CD8-positive, alpha-beta memory T cell (primary cell): ENCODE results near the gene ITGA7. TPM values are rescaled to one million over a fixed set of nuclear protein-coding genes. Genes with fewer than 3 reads are reported as not detected.
"Not testable (repeated sequence)": the region's sequence is repeated elsewhere in the genome, so short reads cannot be mapped to it uniquely, and the experiment has no call there.

ENCODE experiments used
- CTCF ChIA-PET: fragments of 350-600 bp; sonication (Branson Sonifier 250); formaldehyde crosslinking; loops from one replicate; lab custom pipeline; 2021; ENCODE audit warnings: antibody characterized with exemption; lab: Charles Lee
- POLR2A ChIA-PET: fragments of 350-600 bp; sonication (Branson Sonifier 250); formaldehyde crosslinking; loops from one replicate; lab custom pipeline; 2021; ENCODE audit warnings: antibody characterized with exemption; lab: Charles Lee
- DNase-seq, 5 donors: peaks; one replicate each; pipeline versions ENCODE4 v3.0.0 to v3.0.0-alpha.2; 2020 to 2022; ENCODE audit warnings: mixed read lengths in 1 of 5
- H3K27ac ChIP-seq: one replicate; pipeline ENCODE4 v1.7.0; 2013; ENCODE audit warnings: low read depth, mild to moderate bottlenecking, low read length, moderate library complexity
- H3K27me3 ChIP-seq: 2 replicates; pipeline ENCODE4 v1.7.0; 2013; ENCODE audit warnings: low read length, mild to moderate bottlenecking; ENCODE audit not compliant: insufficient read depth, poor library complexity, severe bottlenecking
- H3K36me3 ChIP-seq: 2 replicates; pipeline ENCODE4 v1.7.0; 2013; ENCODE audit warnings: mild to moderate bottlenecking, low read length, moderate library complexity; ENCODE audit not compliant: insufficient read depth
- H3K4me1 ChIP-seq: 2 replicates; pipeline ENCODE4 v1.7.0; 2013; ENCODE audit warnings: mild to moderate bottlenecking, low read length, moderate library complexity; ENCODE audit not compliant: insufficient read depth
- H3K4me3 ChIP-seq: 2 replicates; pipeline ENCODE4 v1.7.0; 2013; ENCODE audit warnings: mild to moderate bottlenecking, low read length
- H3K9me3 ChIP-seq: 2 replicates; pipeline ENCODE4 v1.7.0; 2013; ENCODE audit warnings: mild to moderate bottlenecking, low read length
- H3K27ac Mint-ChIP-seq, 8 donors: one replicate each; pipeline ENCODE4 v1.8.0; 2020 to 2021; ENCODE audit warnings: mixed read lengths in 8 of 8, mild to moderate bottlenecking in 6 of 8, inconsistent platforms in 3 of 8, moderate library complexity in 3 of 8
- H3K27me3 Mint-ChIP-seq, 2 donors: one replicate each; pipeline ENCODE4 v1.8.0; 2020 to 2021; ENCODE audit warnings: mixed read lengths in 2 of 2, mild to moderate bottlenecking in 1 of 2, moderate library complexity in 1 of 2
- H3K36me3 Mint-ChIP-seq, 3 donors: one replicate each; pipeline ENCODE4 v1.8.0; 2020 to 2021; ENCODE audit warnings: mixed read lengths in 3 of 3, inconsistent platforms in 1 of 3, mild to moderate bottlenecking in 1 of 3
- H3K4me1 Mint-ChIP-seq, 3 donors: one replicate each; pipeline ENCODE4 v1.8.0; 2020 to 2021; ENCODE audit warnings: mixed read lengths in 3 of 3, inconsistent platforms in 1 of 3, mild to moderate bottlenecking in 1 of 3
- H3K4me3 Mint-ChIP-seq, 7 donors: one replicate each; pipeline ENCODE4 v1.8.0; 2020 to 2021; ENCODE audit warnings: mixed read lengths in 7 of 7, mild to moderate bottlenecking in 6 of 7, moderate library complexity in 4 of 7, inconsistent platforms in 2 of 7
- H3K9me3 Mint-ChIP-seq, 5 donors: one replicate each; pipeline ENCODE4 v1.8.0; 2020 to 2022; ENCODE audit warnings: mixed read lengths in 5 of 5, mild to moderate bottlenecking in 3 of 5, moderate library complexity in 2 of 5, inconsistent platforms in 1 of 5
- polyA plus RNA-seq: library from polyadenylated mRNA; unstranded; fragments of 300-500 nt; fragmentation: Illumina TruSeq; gene quantifications from one replicate; pipeline ENCODE4 v1.2.3, GENCODE V29; 2021
- total RNA-seq, 2 experiments: library from RNA; stranded (reverse); gene quantifications; one replicate each; pipeline ENCODE4 v1.2.3, GENCODE V29; 2021

Gene ITGA7
- total and polyA plus RNA-seq, 3 experiments from 2014 or later, result 0.36 to 3.1 (median 2.7) TPM

- ChIA-PET CTCF (no interaction called here), POLR2A (no interaction called here)
- H3K4me1 Mint-ChIP-seq, result peaks cover 7 to 15% (median 7%) of the 10 kb centered on the region in 3 donors
Measured at GRCh38 chr12:55653031-55653430, 54.7 kb downstream of the ITGA7 start.

DNA sequence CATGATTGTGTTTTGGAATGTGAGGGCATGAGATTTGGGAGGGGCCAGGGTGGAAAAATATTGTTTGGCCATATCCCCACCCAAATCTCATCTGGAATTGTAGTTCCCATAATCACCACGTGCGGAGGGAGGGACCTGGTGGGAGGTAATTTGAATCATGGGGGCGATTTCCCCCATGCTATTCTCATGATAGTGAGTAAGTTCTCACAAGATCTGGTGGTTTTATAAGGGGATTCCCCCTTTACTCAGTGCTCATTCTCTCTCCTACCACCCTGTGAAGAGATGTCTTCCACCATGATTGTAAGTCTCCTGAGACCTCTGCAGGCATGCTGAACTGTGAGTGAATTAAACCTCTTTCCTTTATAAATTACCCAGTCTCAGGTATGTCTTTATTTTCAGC lies 55.4 kb downstream of the ITGA7 start:
- peaks cover 0 to 3% (median 0%) of the 10 kb centered on the region in 5 donors for H3K9me3 Mint-ChIP-seq
- no peak overlapping the region for H3K4me3 Mint-ChIP-seq
- Histone ChIP-seq H3K36me3 (no peaks in the 10 kb centered on the region), H3K27me3 (no peaks in the 10 kb centered on the region), H3K27ac (no peak overlapping the region), H3K4me1 (no peaks in the 10 kb centered on the region), H3K4me3 (no peak overlapping the region), H3K9me3 (no peaks in the 10 kb centered on the region)
- no peak overlapping the region for H3K27ac Mint-ChIP-seq
- peaks cover 0 to 4% of the 10 kb centered on the region in 2 donors for H3K27me3 Mint-ChIP-seq
- ChIA-PET CTCF (no interaction called here), POLR2A (no interaction called here)
- no peak for DNase-seq
- no peaks in the 10 kb centered on the region for H3K36me3 Mint-ChIP-seq
- H3K4me1 Mint-ChIP-seq, result peaks cover 7 to 15% (median 7%) of the 10 kb centered on the region in 3 donors

More at GRCh38 chr12:55653031-55653430, 54.7 kb downstream of the ITGA7 start:
- Mint-ChIP-seq H3K4me3 (no peak overlapping the region), H3K27me3 (peaks cover 2 to 4% of the 10 kb centered on the region in 2 donors), H3K27ac (no peak overlapping the region), H3K36me3 (no peaks in the 10 kb centered on the region), H3K9me3 (peaks cover 0 to 3% (median 0%) of the 10 kb centered on the region in 5 donors)
- no peaks in the 10 kb centered on the region for H3K27me3 ChIP-seq
- no peaks in the 10 kb centered on the region for H3K9me3 ChIP-seq
- H3K4me3 ChIP-seq, result no peak overlapping the region
- H3K27ac ChIP-seq, result no peak overlapping the region
- DNase-seq, result peak in 2 of 5 donors; percentile 8 to 15
- H3K36me3 ChIP-seq, result no peaks in the 10 kb centered on the region
- no peaks in the 10 kb centered on the region for H3K4me1 ChIP-seq

DNA sequence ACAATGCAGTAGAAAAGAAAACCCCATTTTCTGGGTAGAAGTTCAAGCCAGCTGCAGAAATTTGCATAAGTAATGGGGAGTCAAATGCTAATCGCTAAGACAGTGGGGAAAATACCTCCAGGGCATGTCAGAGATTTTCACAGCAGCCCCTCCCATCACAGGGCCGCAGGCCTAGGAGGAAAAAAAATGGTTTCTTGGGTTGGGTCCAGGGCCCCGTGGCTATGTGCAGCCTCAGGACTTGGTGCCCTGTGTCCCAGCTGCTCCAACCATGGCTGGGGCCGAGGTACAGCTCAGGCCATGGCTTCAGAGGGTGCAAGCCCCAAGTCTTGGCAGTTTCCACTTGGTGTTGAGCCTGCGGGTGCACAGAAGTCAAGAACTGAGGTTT lies 56.4 kb downstream of the ITGA7 start:
- H3K4me3 Mint-ChIP-seq, result no peak overlapping the region
- H3K4me1 ChIP-seq, result peaks cover 5% of the 10 kb centered on the region
- no peak overlapping the region for H3K4me3 ChIP-seq
- H3K27ac ChIP-seq, result no peak overlapping the region
- ChIA-PET POLR2A (no interaction called here), CTCF (no interaction called here)
- H3K27me3 ChIP-seq, result no peaks in the 10 kb centered on the region
- no peaks in the 10 kb centered on the region for H3K36me3 Mint-ChIP-seq
- peaks cover 0 to 3% (median 0%) of the 10 kb centered on the region in 5 donors for H3K9me3 Mint-ChIP-seq
- no peaks in the 10 kb centered on the region for H3K36me3 ChIP-seq
- peak overlapping the region in 1 of 8 donors; percentile 29 for H3K27ac Mint-ChIP-seq
- H3K4me1 Mint-ChIP-seq, result peaks cover 10 to 20% (median 15%) of the 10 kb centered on the region in 3 donors
- no peaks in the 10 kb centered on the region for H3K9me3 ChIP-seq
- no peak for DNase-seq
- H3K27me3 Mint-ChIP-seq, result peaks cover 0 to under 1% of the 10 kb centered on the region in 2 donors

GRCh38 chr12:55650620-55651298 lies 56.9 kb downstream of the ITGA7 start:
- CTCF ChIA-PET, POLR2A ChIA-PET, H3K4me1 ChIP-seq, H3K4me3 ChIP-seq, H3K9me3 ChIP-seq, H3K27ac ChIP-seq, H3K27ac Mint-ChIP-seq, H3K9me3 Mint-ChIP-seq, H3K36me3 Mint-ChIP-seq, H3K4me3 Mint-ChIP-seq, H3K27me3 ChIP-seq, H3K36me3 ChIP-seq, DNase-seq, H3K27me3 Mint-ChIP-seq: not testable (repeated sequence)
- peaks cover 13 to 23% (median 20%) of the 10 kb centered on the region in 3 donors for H3K4me1 Mint-ChIP-seq

DNA sequence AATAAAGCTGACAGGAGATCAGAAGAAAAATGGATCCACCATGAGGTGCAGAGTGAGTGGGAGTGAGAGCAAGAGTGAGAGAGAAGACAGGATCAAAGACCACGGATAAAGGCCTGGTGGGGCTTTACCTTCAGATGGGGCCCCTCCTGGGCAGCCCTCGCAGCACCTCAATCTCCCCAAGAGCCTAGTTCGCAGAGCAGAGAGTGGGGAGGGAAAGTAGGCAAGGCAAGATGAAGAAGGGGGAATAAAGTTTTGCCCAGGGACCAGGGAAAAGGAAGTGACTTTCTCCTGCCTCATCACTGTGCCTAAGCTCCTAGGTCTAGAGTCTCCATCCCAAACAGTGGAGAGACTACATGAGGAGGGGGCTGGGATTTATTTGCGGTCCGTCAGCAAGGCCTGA lies 60.7 kb downstream of the ITGA7 start:
- Mint-ChIP-seq H3K27me3 (no peaks in the 10 kb centered on the region), H3K4me1 (peaks cover 14 to 26% (median 25%) of the 10 kb centered on the region in 3 donors), H3K4me3 (peak overlapping the region in 2 of 7 donors; percentile 25 to 43), H3K27ac (peak overlapping the region; percentile 56 to 96 (median 84)), H3K9me3 (no peaks in the 10 kb centered on the region), H3K36me3 (no peaks in the 10 kb centered on the region)
- CTCF ChIA-PET, result interaction anchor here (0.9 to 6.6 kb wide), 7 partner anchors 10 to 100 kb away, joined by 3 to 108 read pairs (median 4); partner anchors contain the start of gene OR10P1
- H3K27me3 ChIP-seq, result no peaks in the 10 kb centered on the region
- no peaks in the 10 kb centered on the region for H3K9me3 ChIP-seq
- POLR2A ChIA-PET, result interaction anchor here (1.1 to 1.5 kb wide), 2 partner anchors 9 to 91 kb away, joined by 4 to 6 read pairs; no protein-coding TSS in a partner anchor
- no peak overlapping the region for H3K4me3 ChIP-seq
- no peak overlapping the region for H3K27ac ChIP-seq
- DNase-seq, result no peak
- no peaks in the 10 kb centered on the region for H3K36me3 ChIP-seq
- peaks cover 6% of the 10 kb centered on the region for H3K4me1 ChIP-seq

GRCh38 chr12:55644591-55644990 lies 63.1 kb downstream of the ITGA7 start:
- no peaks in the 10 kb centered on the region for H3K36me3 Mint-ChIP-seq
- Histone ChIP-seq H3K27ac (no peak overlapping the region), H3K36me3 (no peaks in the 10 kb centered on the region), H3K4me3 (no peak overlapping the region), H3K4me1 (peaks cover 6% of the 10 kb centered on the region), H3K9me3 (no peaks in the 10 kb centered on the region), H3K27me3 (no peaks in the 10 kb centered on the region)
- no peaks in the 10 kb centered on the region for H3K27me3 Mint-ChIP-seq
- peak overlapping the region in 2 of 8 donors; percentile 39 to 88 for H3K27ac Mint-ChIP-seq
- CTCF ChIA-PET, result interaction anchor here (1.0 to 6.6 kb wide), 5 partner anchors 10 to 25 kb away, joined by 3 to 108 read pairs (median 5); no protein-coding TSS in a partner anchor
- no peak overlapping the region for H3K4me3 Mint-ChIP-seq
- peaks cover 14 to 26% (median 26%) of the 10 kb centered on the region in 3 donors for H3K4me1 Mint-ChIP-seq
- POLR2A ChIA-PET, result interaction anchor here (0.6 kb wide), 1 partner anchor 359 kb away, joined by 6 read pairs; no protein-coding TSS in a partner anchor
- DNase-seq, result no peak
- H3K9me3 Mint-ChIP-seq, result no peaks in the 10 kb centered on the region

- Histone ChIP-seq H3K4me3 (no peak overlapping the region), H3K27me3 (no peaks in the 10 kb centered on the region), H3K27ac (no peak overlapping the region), H3K4me1 (peaks cover 12% of the 10 kb centered on the region), H3K9me3 (no peaks in the 10 kb centered on the region), H3K36me3 (no peaks in the 10 kb centered on the region)
- CTCF ChIA-PET, result interaction anchor here (6.6 kb wide), 1 partner anchor 15 kb away, joined by 108 read pairs; no protein-coding TSS in a partner anchor
- Mint-ChIP-seq H3K27ac (peak overlapping the region in 2 of 8 donors; percentile 9 to 13), H3K27me3 (peaks cover 0 to 1% of the 10 kb centered on the region in 2 donors), H3K4me3 (no peak overlapping the region), H3K4me1 (peaks cover 14 to 30% (median 28%) of the 10 kb centered on the region in 3 donors), H3K36me3 (no peaks in the 10 kb centered on the region), H3K9me3 (no peaks in the 10 kb centered on the region)
- POLR2A ChIA-PET, result no interaction called here
- no peak for DNase-seq
Measured at GRCh38 chr12:55642669-55643068, 65.0 kb downstream of the ITGA7 start.

DNA sequence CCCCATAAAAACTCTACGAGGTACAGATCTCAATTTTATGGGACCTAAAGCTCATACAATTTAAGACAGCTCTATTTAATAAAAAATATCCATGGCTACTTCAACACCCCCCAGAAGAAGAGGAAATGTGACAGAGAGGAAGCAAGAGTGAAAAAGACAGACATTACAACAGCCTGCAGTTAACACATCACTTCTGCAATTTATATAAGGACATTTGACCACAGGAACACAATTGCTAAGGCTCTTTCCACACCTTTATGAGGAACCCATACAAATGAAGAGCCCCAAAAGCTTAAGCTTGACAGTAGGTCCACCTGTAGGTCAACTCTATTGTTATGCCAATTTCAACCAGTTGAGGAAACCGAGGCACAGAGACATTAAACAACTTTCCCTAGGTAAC lies 65.4 kb downstream of the ITGA7 start:
- DNase-seq, result no peak
- no peaks in the 10 kb centered on the region for H3K36me3 ChIP-seq
- Mint-ChIP-seq H3K27me3 (peaks cover 0 to 5% of the 10 kb centered on the region in 2 donors), H3K4me3 (no peak overlapping the region), H3K9me3 (no peaks in the 10 kb centered on the region), H3K4me1 (peaks cover 18 to 34% (median 32%) of the 10 kb centered on the region in 3 donors), H3K36me3 (no peaks in the 10 kb centered on the region), H3K27ac (no peak overlapping the region)
- CTCF ChIA-PET, result interaction anchor here (6.6 kb wide), 1 partner anchor 15 kb away, joined by 108 read pairs; no protein-coding TSS in a partner anchor
- POLR2A ChIA-PET, result no interaction called here
- no peaks in the 10 kb centered on the region for H3K9me3 ChIP-seq
- H3K4me1 ChIP-seq, result peaks cover 13% of the 10 kb centered on the region
- no peaks in the 10 kb centered on the region for H3K27me3 ChIP-seq
- H3K27ac ChIP-seq, result no peak overlapping the region
- H3K4me3 ChIP-seq, result no peak overlapping the region
